Ecto neural progenitor cell (in vitro differentiated cells): ENCODE measurements around the gene MUS81.

Experiments used
- DNase-seq: peaks from one replicate; pipeline ENCODE4 v3.0.0-alpha.2; 2018; ENCODE audit warnings: low spot score

MUS81 gene

DNA sequence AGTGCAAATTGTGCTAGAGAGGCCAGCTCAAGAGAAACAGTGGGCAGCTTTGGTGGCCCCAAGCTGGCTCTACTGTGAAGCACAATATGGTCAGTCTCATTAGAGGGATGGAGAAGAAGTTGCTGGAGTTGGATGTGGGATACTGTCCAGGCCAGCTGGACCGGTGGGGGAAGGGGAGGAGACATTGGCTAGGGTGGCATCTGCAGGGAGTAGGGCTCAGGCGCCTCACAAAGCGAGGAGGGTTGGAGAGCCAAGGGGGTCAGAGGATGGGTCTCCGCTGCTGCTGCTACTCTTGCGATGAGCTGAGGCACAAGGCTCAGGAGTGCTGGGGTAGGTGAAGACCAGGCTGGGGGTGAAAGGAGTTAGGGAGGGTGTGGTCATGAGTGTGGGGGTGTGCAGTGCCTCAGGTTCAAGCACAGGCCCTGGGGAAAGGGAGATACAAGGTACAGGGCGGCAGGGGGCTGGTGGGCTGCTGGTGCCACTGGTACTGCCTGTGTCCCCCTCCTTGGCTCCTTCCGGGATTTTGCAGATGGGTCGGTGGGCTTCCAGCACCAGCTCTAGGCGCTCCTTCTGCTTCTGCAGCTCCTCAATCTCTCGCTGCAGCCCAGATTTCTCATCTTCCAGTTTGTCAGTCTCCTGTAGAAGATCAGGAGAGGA, 32.6 kb downstream of the MUS81 start:
- no peak for DNase-seq

DNA sequence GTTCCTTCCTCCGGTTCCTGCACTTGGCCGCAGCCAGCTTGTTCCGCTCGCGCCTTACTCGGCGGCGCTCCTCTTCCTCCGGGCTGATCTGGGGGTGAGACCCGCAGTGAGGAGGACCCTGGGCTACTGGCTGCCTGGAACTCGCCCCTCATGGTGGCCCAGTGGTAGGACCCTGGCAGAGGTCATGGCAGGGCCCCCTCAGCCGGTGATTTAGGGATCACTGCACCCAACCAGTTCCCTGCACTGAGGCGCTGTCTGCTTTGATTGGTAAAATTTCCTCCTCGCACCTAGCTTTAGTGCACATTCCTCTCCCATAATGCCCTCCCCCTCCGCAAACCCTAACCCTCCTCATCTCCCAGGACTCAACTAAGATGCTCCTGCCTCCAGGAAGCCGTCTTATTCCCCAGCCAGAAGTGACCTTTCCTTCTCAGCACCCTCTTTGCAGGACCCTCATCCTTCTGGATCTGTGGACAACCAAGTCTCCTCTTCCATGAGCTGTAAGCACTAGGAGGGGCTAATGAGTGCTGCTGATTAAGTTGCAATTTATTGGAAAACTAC, 33.9 kb downstream of the MUS81 start:
- DNase-seq, result no peak

DNA sequence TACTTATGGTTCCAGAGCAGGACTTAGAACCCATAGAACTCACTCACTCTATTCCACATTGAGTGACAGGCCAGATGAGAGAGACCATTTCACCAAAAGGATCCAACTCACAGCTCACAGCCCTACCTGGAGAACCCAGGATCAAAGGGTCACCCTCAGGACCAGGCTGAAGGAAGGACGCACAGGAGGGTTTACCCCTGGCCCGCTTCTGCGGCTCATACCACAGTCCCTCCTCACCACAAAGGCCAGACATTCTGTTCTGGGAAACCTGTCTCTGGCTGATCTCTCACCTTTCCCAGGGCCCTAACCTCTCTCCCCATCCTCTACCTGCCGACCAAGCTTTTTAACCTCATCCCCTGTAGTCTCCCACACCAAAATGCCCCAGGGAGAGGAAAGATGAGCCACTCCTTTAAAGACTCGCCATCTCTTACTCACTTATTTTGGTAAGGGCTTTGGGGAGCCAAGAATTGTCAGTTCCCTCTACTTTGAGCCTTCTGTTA, 35.3 kb downstream of the MUS81 start:
- DNase-seq, result no peak

DNA sequence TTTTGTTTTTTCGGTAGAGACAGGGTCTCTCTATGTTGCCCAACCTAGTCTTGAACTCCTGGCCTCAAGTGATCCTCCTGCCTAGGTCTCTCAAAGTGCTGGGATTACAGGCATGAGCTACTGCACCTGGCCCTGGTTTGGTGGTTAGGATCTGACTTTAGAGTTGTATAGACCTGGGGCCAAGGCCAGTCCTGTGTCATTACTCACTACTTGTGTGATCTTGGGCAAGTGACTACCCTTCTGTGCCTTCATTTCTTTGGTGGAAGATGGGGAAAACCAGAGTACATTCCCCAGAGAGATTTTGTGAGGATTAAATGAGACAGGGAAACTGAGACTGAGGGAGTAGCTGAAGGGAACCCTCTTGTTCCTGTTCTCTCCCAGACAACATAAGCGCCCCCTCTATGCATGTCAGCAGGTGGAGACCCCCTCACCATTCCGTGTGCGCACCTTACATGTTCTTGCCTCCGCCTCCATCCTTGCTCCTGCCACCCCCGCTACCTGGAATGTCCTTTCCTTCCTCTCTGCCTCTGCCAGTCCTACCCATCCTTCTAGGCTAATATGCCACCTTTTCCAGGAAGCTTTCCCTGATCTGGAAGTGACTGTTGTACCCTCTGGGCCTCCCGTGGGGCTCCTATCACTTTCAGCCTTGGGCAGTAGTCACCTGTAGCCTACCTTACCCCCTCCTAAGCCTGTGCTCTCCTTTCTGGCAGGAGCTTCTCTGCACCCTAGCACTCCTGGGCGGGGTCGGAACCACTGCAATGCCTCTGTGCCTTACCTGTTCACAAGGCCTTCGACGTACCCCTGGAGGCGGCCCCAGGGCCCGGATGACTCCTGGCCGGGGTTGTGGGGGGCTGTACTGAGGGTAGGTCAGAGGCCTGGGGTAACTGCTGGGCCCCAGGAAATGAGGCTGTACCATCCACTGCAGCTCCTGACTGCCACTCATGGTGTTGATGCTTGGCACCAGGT, 36.1 kb downstream of the MUS81 start:
- no peak for DNase-seq

DNA sequence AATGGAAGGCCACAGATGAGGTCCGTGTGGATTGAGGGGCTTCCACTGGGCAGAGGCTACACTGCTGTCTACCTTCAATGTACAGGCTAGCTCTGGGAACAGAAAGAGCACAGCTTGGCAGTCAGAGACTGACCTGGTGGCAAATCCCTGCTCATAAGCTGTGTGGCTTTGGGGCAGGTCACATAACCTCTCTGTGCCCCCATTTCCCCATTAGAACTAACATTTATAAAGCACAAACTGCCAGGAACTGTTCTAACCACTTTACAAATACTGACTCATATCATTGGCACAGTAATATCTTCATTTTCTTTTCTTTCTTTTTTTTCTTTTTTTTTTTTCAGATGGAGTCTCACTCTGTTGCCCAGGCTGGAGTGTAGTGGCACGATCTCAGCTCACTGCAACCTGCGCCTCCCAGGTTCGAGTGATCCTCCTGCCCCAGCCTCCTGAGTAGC, 36.8 kb downstream of the MUS81 start:
- no peak for DNase-seq

DNA sequence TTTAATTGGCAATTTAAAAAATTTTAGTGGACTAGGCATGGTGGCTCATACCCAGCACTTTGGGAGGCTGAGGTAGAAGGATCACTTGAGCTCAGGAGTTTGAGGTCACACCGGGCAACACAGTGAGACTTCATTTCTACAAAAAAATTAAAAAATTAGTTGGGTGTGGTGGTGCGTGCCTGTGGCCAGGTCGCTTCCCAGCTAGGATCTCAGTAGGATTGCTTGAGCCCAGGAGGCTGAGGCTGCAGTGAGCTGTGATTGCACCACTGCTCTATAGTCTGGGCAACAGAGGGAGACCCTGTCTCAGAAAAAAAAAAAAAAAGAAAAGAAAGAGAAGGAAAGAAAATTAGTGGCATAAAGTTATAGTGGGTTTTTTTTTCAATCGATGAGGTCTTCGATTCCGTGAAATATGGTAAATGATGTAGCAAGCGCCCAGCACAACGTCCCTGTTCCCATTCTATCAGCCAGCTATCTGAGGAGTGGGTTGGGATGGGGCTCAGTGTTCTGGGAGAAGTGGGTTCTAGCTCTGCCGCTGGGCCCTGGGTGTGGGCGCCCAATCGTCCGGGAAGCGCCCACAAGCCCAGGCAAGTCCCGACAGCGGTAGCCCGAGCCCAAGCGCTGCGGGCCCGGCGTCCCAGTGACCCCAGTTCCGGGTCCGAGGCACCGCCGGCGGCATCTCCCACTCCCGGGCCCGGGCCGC, 38.6 kb downstream of the MUS81 start:
- no peak for DNase-seq

DNA sequence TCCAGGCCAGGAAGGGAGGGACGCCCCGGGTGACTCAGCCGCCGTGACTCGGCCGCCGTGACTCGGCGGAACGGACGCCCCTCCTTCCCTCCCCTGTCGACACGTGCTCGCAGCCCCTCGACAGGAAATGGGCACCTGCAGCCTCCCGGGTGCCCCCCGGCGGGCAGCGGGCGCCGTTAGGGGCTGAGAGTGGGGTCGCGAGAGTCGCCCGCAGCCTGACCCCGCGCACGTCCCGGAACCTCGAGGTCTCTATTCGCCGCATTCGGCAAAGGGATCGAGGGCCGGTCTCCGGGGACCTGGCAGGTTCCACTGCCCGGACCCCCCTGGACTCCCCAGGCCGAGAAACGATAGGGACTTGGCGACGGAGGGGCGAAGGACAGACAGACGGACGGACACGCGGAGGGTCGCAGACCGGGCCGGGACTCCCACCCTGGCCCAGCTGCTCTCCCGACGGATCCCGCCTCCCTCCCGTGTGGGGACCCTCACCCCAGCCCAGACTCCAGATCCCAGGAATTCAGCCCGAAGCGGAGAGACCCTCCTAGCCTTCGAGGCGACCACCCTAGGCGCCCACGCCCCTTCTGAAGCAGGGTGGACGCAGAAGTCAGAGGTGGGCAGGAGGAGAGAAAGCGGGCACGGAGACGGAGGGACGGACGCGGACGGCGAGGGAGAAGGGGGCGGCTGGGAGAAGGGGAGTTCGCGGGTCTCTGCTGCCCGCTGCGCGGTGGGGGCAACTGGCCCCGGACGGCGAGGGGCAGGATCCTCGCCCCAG, 39.3 kb downstream of the MUS81 start:
- peak; percentile 62 for DNase-seq

DNA sequence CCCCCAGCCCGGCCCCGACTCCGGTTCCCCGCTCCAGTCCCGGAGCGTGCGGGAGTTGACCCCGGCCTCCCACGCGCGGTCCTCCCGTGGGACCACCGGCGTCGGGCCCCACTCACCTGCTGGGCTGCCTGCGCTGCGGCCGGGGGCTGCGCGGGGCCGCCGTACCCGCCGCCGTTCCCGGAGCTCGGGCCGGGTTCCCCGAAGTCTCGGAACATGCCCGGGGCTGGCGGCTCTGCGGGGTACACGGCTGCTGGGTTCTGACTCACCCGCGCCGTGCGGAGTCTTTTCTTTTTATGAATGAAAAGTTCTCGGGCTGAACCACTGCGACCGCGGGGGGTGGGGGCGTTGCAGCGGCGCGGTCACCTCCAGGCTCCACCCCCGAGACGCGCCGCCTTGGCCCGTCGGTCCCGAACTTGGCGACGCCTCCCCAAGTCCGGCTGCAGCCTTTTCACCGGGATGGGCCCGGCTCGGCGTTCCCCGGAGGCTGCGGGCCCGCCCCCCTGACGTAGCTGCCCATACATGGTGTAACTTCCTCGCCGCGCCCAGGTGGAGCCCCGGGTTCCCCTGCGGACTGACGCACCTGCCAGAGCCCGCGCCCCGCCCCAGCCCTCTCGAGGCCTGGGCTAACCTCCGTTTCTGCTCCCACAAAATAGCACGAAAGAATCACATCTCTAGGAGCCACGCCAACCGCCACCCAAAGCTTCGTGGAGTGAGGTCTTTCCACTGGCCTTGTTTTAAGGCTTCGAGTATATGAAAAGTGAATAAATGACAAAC, 40.1 kb downstream of the MUS81 start, which contains the start of gene FOSL1:
TSS of gene FOSL1 (minus strand) at position 264 of the 774 bp plus-strand sequence. CDS start at position 215, 49 bp downstream.
- peak; percentile 79 for DNase-seq

DNA sequence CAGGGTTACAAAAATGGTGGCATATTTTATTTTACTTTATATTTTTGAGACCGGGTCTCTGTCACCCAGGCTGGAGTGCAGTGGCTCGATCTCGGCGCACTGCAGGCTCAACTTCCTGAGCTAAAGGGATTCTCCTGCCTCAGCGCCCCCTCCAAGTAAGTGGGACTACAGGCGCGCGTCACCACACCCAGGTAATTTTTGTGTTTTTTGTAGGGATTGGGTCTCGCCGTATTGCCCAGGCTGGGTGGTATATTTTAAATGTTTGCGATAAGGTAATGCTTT, 40.6 kb downstream of the MUS81 start:
- no peak for DNase-seq

DNA sequence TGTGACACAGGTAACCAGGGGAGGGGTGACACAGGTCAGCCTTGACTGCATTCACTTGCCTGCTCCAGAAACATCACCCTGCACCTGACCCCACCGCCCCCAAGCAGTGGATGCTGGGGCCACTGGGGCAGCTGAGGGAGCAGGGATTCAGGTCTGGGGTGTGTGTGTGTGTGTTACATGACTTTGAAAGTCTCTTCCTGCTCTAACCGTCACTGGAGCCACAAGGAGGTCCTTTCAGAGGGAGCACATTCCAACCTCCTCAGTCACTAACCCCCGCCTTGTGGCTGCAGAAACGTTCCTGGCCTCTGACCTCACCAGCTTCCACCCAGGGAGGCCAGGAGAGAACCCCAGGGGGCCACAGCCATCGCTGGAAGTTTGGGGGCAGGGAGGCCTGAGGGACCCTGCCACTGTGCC, 42.8 kb downstream of the MUS81 start:
- DNase-seq, result no peak

DNA sequence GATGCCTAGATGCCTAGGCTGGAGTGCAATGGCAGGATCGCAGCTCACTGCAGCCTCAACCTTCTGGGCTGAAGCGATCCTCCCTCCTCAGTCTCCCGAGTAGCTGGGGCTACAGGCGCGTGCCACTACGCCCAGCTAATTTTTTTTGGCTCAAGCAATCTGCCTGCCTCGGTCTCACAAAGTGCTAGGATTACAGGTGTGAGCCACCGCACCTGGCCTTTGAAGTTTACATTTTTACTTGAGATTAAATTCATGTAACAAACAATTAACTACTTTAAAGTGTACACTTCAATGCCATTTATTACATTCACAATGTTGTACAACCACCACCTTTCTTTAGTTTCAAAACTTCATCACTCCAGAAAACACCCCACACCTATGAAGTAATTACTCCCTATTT, 43.5 kb downstream of the MUS81 start:
- no peak for DNase-seq

DNA sequence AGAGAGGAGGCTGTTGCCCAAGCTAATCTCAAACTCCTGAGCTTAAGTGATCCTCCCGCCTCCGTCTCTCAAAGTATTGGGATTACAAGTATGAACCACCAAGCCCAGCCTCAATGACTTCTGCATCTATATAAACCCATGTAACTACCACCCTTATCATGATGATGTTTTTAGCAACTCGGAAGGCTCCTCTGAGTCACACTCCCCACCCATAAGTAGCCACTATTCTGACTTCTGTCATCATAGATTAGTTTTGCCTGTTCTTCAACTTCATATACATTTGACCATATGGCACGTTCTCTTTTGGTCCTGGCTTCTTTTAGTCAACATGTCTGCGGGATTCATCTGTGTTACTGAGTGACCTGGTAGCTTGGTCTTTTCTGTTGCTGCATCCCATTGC, 46.4 kb downstream of the MUS81 start:
- DNase-seq, result no peak

DNA sequence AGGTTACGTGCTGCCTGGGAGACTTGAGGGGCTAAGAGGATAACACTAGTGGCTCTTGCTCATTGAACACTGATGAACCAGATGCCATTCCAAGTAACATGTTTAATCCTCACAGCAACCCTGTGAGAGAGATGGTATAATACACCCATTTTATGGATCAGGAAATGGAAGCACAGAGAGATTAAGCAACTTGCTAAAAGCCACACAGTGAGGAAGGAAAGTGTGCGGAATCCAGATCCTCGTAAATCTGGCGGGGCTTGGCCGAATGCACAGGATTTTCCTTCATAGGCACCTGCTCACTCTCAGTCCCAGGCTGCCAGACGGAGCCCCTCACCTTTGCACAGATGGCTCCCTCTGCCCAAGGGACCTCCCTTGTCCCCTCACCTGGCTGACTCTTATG, 47.6 kb downstream of the MUS81 start:
- no peak for DNase-seq

DNA sequence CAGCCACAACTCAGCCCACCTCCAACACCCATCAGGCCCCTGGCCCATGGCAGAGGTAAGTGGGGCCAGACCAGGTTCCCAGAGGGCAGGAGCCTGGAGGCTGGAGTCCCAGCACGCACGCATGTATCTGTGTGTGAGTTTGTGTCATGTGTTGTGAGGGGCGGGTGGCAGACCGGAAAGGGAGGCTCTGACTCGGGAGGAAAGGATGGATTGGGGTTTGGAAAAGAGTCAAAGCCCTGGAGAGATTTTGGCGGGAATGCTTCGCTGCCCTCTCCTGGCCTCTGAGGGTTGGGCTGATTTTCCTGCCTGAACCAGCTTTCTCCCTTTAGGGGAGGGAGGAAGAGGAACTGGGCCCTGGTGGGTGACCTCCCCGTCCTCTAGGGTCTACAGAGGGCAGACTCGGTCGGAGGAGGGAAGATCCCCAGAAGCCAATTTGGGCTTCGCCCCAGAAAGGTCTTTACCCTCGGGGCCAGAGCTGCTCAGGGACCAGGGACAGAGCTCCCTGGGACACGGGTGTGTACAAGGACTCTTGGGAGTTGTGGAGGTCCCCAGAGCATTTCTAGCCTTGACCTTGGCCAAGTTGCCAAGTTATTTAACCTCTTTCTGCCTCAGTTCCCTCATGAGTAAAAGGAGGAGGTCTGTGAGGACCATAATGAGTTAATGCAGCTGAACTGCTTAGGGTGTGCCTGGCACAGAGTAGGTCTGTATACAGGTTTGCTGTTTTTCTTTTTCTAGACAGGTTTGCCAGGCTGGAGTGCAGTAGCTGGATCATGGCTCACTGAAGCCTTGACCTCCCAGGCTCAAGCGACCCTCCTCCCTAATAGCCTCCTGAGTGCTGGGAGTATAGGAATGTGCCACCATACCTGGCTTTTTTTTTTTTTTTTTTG, 51.7 kb downstream of the MUS81 start:
- DNase-seq, result peak; percentile 59

DNA sequence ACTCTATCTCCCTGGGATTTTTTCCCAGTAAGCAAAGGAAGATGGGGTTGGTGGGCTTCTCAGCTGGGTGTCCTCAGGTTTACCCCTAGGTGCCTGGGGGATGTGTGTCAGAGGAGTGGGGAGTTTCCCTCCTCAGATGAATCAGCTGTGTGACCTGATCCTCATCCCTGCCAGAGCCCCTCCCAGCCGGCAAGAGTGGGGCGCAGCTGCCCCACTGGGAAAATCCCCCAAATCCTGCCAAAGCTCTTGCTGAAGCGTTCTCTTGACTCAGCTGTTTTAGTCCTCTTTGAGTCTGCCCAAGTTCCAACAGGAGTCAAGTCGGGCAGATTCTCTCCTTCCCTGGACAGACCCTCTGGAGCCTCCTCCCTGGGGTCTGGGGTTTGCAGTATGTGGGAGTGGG, 52.6 kb downstream of the MUS81 start:
- DNase-seq, result no peak

DNA sequence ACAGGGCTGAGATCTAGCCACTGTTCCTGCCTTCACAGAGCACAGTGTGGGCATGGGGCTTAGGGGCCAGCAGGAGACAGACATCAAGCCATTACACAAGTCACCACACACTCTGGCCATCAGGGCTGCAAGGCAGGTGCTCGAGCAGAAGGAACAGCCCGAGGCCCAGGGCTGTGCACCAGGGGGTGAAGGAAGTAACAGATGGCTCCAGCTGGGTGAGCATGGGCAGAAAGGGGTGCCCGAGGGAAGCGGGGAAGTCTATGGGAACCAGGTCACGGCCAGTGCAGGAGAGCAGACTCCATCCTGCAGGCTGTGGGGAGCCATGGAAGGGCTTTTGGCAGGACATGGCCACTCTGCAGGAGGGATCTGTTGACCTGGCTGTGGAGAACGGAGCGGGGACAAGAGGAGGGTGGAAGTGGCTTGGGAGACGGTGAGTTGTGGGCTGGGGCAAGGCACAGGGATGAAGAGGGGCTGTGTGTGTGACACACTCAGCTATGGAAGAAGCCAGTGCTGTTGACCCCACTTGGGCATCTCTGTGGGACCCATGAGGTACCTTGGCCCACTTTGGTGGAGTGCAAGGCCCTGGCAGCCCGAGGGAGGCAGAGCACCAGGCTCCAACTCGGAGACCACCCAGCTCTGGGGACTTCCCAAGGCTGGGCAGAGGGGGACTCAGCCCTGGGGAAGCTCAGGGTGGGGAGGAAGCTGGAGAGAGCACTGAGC, 55.0 kb downstream of the MUS81 start:
- DNase-seq, result no peak

DNA sequence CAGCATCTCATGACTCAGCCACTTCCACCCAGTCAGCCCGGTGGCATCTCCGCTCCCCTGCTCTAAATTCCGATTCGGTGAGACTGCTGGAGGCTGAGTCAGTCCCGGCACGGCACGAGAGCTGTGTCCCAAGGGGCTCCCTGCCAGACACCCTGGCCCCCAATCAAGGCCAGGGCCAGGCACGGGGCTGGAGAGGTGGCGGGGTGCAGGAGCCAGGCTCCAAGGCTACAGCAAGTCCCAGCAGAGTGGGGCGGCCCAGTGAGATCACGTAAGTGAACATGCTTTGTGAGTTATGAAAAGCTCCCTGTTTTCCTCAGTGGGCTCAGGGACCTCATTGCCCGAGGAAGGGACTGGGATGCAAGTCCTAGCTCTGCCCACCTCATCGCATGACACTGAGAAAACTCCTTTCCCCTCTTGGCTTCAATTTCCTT, 55.6 kb downstream of the MUS81 start:
- no peak for DNase-seq
